ENCODE data around the gene MAP1LC3C. TPM values are rescaled to one million over a fixed set of nuclear protein-coding genes. Genes with fewer than 3 reads are reported as not detected.
A peak's percentile ranks its signal among the peaks of the same experiment; 100 is the strongest.

The MAP1LC3C gene
- total and polyA plus RNA-seq, 9 of the 15 experiments (the other 6 are each of a cell fraction or from before 2014, with no cell fraction given) = not detected

GRCh38 chr1:241998412-241998921, 431 bp downstream of the MAP1LC3C start (continued):
- TF ChIP-seq ZBTB34 (CRISPR knock-in tag; IDR thresholded peaks at IDR 0.05) (no peak), NR1H2 (CRISPR knock-in tag; IDR thresholded peaks at IDR 0.05) (no peak), HMG20B (CRISPR knock-in tag; IDR thresholded peaks at IDR 0.05) (no peak), NONO (IDR thresholded peaks at IDR 0.05; ENCODE audit: low read depth in 2 of 2, low read length in 1 of 2) (peak in 1 of 2 experiments; percentile 27; a peak in 1 of 4 replicates), PHF8 (IDR thresholded peaks at IDR 0.05; ENCODE audit: borderline replicate concordance, low read length) (no peak), CEBPG (CRISPR knock-in tag; IDR thresholded peaks at IDR 0.05) (no peak), CEBPG (tag; conservative IDR thresholded peaks at IDR 0.05 in 1 of 2, IDR thresholded peaks at IDR 0.05 in 1 of 2) (no peak), SRSF7 (optimal IDR thresholded peaks at IDR 0.05; ENCODE audit: low read depth, low read length) (no peak), ARID1B (IDR thresholded peaks at IDR 0.05) (peak; percentile 70), EP400 (IDR thresholded peaks at IDR 0.05) (peak; percentile 55; the same call in 1 of the 2 replicates), DMBX1 (CRISPR knock-in tag; IDR thresholded peaks at IDR 0.05; ENCODE audit: borderline replicate concordance) (no peak), SRSF9 (IDR thresholded peaks at IDR 0.05; ENCODE audit: borderline replicate concordance, low read depth, low read length) (no peak), ZNF324 (CRISPR knock-in tag; IDR thresholded peaks at IDR 0.05) (no peak), ZNF830 (CRISPR knock-in tag; IDR thresholded peaks at IDR 0.05) (no peak)
- TF ChIP-seq, protein P1, sequence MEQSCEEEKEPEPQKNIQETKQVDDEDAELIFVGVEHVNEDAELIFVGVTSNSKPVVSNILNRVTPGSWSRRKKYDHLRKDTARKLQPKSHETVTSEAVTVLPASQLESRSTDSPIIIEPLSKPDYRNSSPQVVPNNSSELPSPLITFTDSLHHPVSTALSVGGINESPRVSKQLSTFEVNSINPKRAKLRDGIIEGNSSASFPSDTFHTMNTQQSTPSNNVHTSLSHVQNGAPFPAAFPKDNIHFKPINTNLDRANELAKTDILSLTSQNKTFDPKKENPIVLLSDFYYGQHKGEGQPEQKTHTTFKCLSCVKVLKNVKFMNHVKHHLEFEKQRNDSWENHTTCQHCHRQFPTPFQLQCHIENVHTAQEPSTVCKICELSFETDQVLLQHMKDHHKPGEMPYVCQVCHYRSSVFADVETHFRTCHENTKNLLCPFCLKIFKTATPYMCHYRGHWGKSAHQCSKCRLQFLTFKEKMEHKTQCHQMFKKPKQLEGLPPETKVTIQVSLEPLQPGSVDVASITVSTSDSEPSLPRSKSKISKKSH (CRISPR knock-in tag; IDR thresholded peaks at IDR 0.05) = no peak
